Hematopoietic multipotent progenitor cell treated with erythropoietin and hydrocortisone succinate and interleukin-3 and kit ligand, for 8 days (in vitro differentiated cells): ENCODE measurements around the gene CRP.
A peak's percentile ranks its signal among the peaks of the same experiment; 100 is the strongest.
"Not testable (repeated sequence)": the region's sequence is repeated elsewhere in the genome, so short reads cannot be mapped to it uniquely, and the experiment has no call there.

ENCODE experiments used
- DNase-seq: peaks from one replicate; pipeline ENCODE4 v3.0.0-alpha.2; 2015

The CRP gene

DNA sequence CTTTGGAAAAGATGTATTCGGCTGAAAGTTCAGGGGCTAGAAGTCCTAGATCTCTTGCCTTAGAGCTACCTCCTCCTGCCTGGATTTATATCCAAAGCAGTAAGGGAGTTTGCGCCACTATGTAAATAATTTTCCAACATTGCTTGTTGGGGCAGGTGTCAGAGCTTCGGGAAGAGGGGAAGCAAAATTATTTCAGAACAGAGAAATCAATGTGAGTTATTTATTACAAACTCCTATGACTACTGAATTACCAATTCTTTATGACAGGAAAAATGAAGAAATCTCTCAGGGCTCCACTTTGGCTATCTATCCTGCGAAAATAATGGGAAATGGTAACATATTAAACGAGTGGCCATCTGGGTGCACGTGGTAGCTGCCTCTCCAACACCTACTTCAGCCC is at the start of gene CRP:
Gene CRP (minus strand): TSS at position 61 of the 400 bp plus-strand sequence. CDS start 104 bp downstream, outside the sequence.
- no peak for DNase-seq

GRCh38 chr1:159763686-159764085 is 49.3 kb upstream of the CRP start:
- DNase-seq = no peak

- no peak for DNase-seq
Observed at GRCh38 chr1:159756397-159756796, 42.0 kb upstream of the CRP start.

- DNase-seq = no peak
Observed at GRCh38 chr1:159755451-159756007, 41.1 kb upstream of the CRP start.

DNA sequence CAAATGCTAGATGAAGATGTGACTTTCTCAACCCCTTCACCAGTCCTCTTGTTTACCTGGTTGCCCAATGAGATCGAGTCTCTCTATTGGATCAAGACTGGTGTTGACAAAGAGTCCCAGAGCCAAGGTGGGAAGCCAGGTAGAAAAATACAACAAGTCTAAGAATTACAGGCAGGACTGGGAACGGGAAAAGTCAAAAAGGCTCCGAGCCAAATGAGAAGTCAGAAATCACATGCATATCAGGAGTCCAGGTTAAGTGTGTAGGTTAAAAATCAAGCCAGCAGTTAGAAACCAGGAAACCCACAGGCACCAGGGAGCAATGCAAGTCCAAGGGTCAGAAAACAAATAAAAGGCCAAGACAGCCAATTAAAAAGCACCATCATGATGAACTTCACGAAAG is 39.0 kb upstream of the CRP start:
- DNase-seq = no peak

- no peak for DNase-seq
Observed at GRCh38 chr1:159752135-159752580, 37.8 kb upstream of the CRP start.

GRCh38 chr1:159751031-159751430 is 36.6 kb upstream of the CRP start:
- no peak for DNase-seq

DNA sequence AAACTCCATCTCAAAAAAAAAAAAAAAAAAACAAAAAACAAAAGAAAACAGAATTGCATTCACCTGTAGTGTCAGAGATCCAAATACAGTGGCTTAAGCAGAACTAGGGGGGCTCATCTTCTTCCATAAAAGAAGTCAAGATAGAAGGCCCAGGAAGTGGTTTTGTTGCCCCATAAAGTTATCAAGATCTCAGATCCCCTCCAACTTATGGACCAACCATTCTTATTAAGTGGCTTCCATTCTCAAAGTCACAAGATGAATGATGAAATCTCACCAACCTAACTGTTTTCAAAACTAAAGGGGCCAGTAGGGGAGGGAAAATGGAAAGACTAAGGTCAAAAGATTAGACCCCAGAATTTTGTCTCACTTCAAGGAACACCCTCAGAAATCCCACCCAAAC is 36.2 kb upstream of the CRP start:
- peak; percentile 16 for DNase-seq

- no peak for DNase-seq
Observed at GRCh38 chr1:159749630-159750029, 35.2 kb upstream of the CRP start.

DNA sequence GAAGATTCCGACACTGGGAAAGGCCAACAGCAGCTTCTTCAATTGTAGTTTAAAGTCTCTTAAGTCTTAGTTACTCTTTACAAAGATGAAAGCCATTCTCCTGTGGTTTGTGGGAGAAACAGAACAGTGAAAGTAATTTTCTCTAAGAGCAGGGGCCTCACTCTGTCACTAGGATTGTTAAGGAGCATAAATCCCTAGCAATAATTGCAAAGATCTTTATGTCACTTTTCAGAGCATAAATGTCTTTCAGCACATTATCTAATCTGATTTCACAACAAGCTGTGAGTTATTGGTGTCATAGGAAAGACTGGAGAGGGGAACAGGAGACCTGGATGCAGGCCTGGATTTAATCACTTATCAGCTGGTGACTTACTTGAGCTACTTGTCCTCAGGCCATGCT is 34.0 kb upstream of the CRP start:
- DNase-seq = no peak

DNA sequence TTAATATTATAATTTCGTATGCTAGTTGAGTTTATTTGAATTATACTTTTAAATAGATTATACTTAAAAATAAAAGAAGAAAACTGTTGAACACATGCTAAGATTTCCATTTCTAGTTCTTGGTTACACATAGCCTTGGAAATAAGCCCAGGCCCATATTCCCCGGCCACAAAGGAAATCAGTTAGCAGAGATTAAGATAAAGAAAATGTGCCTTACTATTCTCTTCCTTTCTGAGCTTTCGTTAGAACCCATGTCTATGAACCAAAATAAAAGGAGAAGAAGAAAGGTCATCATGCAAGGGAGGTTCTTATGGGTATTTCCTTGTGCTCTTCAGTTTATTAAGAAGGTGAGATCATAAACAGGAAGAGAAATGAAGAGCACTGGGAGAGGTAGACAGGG is 32.3 kb upstream of the CRP start:
- peak; percentile 19 for DNase-seq

DNA sequence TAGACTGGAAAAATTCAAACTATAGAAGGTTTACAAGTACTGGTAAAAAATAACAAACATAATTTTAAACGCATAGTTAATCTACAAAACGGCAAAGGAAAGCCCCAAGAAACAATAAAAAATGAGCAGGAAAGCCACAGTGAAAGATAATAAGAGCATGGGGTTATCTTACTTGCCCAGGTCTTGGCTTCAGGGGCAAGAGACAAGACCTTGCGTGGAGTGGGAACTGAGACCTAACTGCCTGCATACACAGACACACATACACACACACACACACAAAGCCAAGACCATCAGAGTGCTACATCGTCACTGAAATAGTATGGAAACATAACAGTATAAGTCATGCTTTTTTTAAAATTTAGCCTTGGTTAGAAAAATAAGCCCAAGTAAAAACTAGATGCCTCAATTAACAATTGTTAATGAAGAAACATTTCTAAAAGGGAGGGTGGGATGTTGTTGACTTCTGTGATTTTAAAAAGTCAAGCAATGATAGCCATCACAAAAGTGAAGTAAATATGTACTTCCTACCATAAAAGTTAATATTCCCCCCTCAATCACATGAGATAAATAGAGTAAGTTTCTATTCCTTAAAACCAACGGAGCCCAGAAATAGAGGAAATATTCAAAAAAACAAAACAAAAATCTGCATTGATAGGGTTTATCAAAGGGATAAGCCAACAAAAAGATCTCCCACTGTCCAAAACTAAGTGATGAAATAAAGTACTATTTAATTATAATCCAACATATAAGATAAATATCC is 29.4 kb upstream of the CRP start:
- DNase-seq = peak; percentile 73

DNA sequence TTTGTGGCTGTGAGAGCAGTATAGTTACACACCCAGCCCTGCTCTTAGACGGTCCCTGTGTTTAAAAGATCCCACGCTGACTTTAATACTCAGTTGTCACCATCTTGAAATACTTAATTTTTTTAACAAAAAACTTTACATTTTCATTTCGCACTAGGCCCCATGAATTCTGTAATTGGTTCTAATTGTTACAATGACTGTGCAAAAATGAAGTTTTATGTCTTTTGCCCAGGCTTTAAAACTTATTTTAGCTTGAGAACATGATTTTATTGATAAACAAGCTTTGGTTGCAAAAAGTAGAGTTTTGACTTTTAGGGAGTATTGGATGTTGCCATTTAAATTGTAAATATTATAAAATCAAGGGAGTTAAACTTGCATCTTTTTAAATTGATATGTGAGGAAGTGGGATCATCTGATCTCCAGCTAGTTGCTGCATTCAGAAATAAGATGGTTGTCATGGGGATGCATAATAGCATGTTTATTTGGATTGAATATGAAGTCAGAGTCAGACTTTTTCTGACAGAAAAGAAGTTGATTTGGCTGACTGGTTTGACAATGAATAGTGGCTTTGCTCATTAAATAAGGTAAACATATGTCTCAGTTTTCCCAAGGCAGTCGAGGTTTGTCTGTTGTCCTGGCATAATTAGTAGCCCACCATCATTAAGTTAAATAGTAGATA is 23.0 kb upstream of the CRP start:
- DNase-seq = no peak

DNA sequence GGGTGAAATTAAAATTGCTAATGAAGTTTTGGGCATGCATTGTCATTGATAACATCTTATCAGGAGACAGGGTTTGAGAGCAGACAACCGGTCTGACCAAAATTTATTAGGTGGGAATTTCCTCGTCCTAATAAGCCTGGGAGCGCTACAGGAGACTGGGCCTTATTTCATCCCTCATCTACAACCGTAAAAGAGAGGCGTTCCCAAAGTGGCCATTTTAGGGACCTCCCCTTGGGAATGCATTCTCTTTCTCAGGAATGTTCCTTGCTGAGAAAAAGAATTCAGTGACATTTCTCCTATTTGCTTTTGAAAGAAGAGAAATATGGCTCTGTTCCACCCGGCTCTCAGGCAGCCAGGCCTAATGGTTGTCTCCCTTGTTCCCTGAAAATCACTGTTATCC is 8.8 kb upstream of the CRP start:
- not testable (repeated sequence) for DNase-seq

- no peak for DNase-seq
Observed at GRCh38 chr1:159719990-159720389, 5.6 kb upstream of the CRP start.

GRCh38 chr1:159715855-159716254 is 1.5 kb upstream of the CRP start:
- no peak for DNase-seq

DNA sequence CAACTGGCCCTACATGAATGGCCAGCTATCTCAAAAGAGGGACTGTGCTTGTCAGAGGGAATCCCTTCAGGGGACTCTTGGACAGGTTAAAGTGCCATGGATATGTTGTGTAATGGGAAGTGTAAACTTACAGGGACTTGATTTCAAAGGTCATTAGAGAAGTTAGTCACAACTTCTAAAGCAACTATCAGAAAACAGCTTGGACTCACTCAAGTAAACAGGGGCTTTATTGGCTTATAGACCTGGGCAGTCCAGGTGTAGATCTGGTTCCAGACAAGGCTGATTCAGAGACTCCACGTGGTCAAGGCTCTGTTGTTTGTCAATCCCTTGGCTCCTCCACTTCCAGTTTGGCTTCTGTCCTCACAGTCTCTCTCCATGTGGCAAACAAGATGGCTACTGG is 2.3 kb downstream of the CRP start:
- no peak for DNase-seq

DNA sequence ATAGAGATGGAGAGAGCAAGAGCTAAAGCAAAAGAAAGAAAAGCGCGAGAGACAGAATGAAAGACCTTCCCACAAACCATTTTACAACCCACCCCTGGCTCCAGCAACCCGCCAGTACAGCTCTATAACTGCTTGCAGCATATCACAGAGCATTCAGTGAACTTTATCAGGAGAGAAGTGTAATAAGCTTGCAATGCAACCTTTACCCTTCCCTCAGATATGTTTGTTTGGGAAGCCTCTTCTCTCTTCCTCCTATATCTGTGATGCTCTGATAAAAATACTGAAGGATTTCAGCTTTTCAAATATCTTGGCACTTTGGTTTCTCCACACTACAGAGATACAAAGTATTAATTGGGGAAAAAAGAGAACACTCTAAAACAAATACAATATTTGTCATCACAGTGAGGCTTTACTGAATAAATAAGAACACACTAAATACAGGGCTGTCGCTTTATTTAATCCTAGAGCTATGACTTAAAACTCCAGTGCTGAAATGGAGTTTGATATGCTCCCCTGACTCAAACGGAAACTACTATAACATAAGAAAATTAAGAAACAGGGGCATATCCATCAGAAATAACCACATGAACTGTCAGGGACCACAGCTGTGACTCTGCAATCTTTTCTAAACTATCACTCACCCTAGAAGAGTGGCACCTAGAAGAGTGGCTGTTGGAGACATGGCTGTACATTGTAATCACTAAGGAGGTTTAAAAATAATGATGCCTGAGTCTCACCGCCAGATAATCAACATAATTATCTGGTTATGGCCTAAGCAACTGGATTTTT is 6.7 kb downstream of the CRP start:
- DNase-seq = peak; percentile 1

- DNase-seq = no peak
Observed at GRCh38 chr1:159705904-159706256, 8.5 kb downstream of the CRP start.

DNA sequence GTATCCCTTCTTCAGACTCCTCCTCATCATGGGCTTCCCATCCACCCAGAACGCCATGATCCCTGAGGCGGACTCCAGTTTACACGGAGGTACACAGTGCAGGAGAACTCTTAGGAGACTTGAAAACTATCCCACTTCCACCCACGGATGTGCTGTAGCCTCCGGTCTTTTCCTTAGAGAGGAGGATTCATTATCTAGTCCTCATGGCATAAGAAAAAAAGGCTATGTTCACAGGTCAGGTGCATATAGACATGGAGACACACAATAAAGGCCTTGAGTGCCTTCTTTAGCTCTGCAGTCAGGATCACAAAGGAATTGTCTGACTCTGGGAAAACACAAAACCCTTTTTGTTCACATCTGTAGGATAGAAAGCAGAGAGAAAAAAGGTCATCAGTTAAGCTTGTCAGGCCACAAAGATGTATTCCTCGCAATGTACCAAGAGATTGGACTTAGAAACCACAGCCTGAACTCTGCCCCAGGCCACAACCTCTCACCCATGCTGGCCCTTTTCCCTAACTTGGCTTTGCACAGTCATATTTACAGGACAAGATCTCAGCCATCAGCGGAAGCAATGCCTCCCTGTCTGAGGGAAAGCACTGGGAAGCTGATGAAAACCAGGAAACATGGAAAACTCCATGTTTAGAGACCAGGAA is 9.0 kb downstream of the CRP start:
- DNase-seq = no peak

GRCh38 chr1:159704481-159704880 is 9.9 kb downstream of the CRP start:
- no peak for DNase-seq

DNA sequence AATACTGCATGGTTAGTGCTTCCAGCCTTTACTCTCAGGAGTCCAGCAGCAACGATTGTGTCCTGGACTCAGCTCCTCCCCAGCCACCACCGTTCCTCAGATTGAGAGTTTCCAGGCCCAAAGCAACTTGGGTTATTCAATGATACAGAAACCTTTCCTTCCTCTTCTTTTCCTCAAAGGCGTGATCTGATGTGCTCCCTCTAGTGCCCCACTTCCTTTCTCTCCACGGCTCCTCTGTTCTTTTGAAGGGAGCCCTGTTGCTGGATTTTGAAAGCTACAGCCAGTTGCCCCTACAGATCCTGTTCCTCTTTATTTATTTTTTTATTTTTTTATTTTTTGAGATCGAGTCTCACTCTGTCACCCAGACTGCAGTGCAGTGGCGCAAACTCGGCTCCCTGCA is 14.1 kb downstream of the CRP start:
- no peak for DNase-seq

- no peak for DNase-seq
Observed at GRCh38 chr1:159699653-159700052, 14.7 kb downstream of the CRP start.
